MM.1S (cell line): ENCODE data around the gene MIA2.

Source experiments
- DNase-seq: peaks from one replicate; pipeline ENCODE4 v3.0.0-alpha.2; 2015
- H2AFZ ChIP-seq: fragments of 300-600 bp; sonication (generic); 2 replicates; pipeline ENCODE4 v1.6.0; 2016; ENCODE audit warnings: antibody characterized with exemption, low read length
- H3F3A ChIP-seq: fragments of 300-600 bp; sonication (generic); 2 replicates; pipeline ENCODE4 v1.6.1; 2016; ENCODE audit warnings: mild to moderate bottlenecking, antibody characterized with exemption, low read length, moderate library complexity, mixed read lengths; ENCODE audit not compliant: insufficient read depth
- H3K27ac ChIP-seq: fragments of 300-600 bp; sonication (generic); 2 replicates; pipeline ENCODE4 v1.5.1; 2016; ENCODE audit warnings: mild to moderate bottlenecking, low read length
- H3K27me3 ChIP-seq: fragments of 300-600 bp; sonication (generic); replicated peaks from 2 replicates; pipeline ENCODE4 v1.6.0; 2016; ENCODE audit warnings: low read length; ENCODE audit not compliant: insufficient read depth
- H3K36me3 ChIP-seq: fragments of 300-600 bp; sonication (generic); replicated peaks from 2 replicates; pipeline ENCODE4 v1.6.1; 2016; ENCODE audit warnings: mild to moderate bottlenecking, low read length, mixed read lengths; ENCODE audit not compliant: insufficient read depth
- H3K4me1 ChIP-seq: fragments of 300-600 bp; sonication (generic); 2 replicates; pipeline ENCODE4 v1.6.1; 2016; ENCODE audit warnings: low read length, mixed read lengths
- H3K4me2 ChIP-seq: fragments of 300-600 bp; sonication (generic); 2 replicates; pipeline ENCODE4 v1.6.0; 2016; ENCODE audit warnings: low read depth, low read length
- H3K4me3 ChIP-seq: fragments of 300-600 bp; sonication (generic); 2 replicates; pipeline ENCODE4 v1.5.1; 2016; ENCODE audit warnings: low read length, mixed read lengths
- H3K79me2 ChIP-seq: fragments of 300-600 bp; sonication (generic); 2 replicates; pipeline ENCODE4 v1.6.1; 2016; ENCODE audit warnings: mixed run types, low read length, mixed read lengths
- H3K9ac ChIP-seq: fragments of 300-600 bp; sonication (generic); 2 replicates; pipeline ENCODE4 v1.6.1; 2016; ENCODE audit warnings: low read length, mixed read lengths
- H3K9me2 ChIP-seq: fragments of 300-600 bp; sonication (generic); replicated peaks from 2 replicates; pipeline ENCODE4 v1.6.1; 2016; ENCODE audit warnings: mild to moderate bottlenecking, low read length, mixed read lengths; ENCODE audit not compliant: insufficient read depth
- H3K9me3 ChIP-seq: fragments of 300-600 bp; sonication (generic); replicated peaks from 2 replicates; pipeline ENCODE4 v1.6.1; 2016; ENCODE audit warnings: mild to moderate bottlenecking, low read length, mixed read lengths; ENCODE audit not compliant: insufficient read depth
- H4K20me1 ChIP-seq: fragments of 300-600 bp; sonication (generic); 2 replicates; pipeline ENCODE4 v1.6.1; 2016; ENCODE audit warnings: mild to moderate bottlenecking, low read length, moderate library complexity, mixed read lengths; ENCODE audit not compliant: insufficient read depth
- CTCF ChIP-seq: fragments of 300-600 bp; sonication (generic); IDR thresholded peaks from 2 replicates; pipeline ENCODE4 v1.5.1; 2016; ENCODE audit warnings: antibody characterized with exemption, low read length, mixed read lengths
- EZH2 ChIP-seq: fragments of 300-600 bp; sonication (generic); optimal IDR thresholded peaks from 2 replicates; pipeline ENCODE3; 2017; ENCODE audit warnings: low read depth, mild to moderate bottlenecking, antibody characterized with exemption, low read length, mixed read lengths
- EZH2phosphoT487 ChIP-seq: fragments of 300-600 bp; sonication (generic); IDR thresholded peaks from 2 replicates; pipeline ENCODE4 v1.6.1; 2018; ENCODE audit warnings: antibody characterized with exemption, low read length

The MIA2 gene

GRCh38 chr14:39364509-39364908 lies 130.8 kb downstream of the MIA2 start:
- Histone ChIP-seq H3K4me2 (no peak overlapping the region), H3K36me3 (no peaks in the 10 kb centered on the region), H3K9me3 (no peaks in the 10 kb centered on the region), H3K79me2 (no peaks in the 10 kb centered on the region), H3K9me2 (no peaks in the 10 kb centered on the region), H4K20me1 (no peaks in the 10 kb centered on the region), H3K4me1 (no peaks in the 10 kb centered on the region), H2AFZ (no peak overlapping the region), H3K27me3 (no peaks in the 10 kb centered on the region), H3K4me3 (no peak overlapping the region), H3F3A (no peaks in the 10 kb centered on the region), H3K9ac (no peak overlapping the region), H3K27ac (no peak overlapping the region)
- no peak for TF ChIP-seq EZH2phosphoT487
- no peak for TF ChIP-seq CTCF
- no peak for TF ChIP-seq EZH2
- DNase-seq, result no peak

- H3K27me3 ChIP-seq, result no peaks in the 10 kb centered on the region
- no peaks in the 10 kb centered on the region for H3F3A ChIP-seq
- no peaks in the 10 kb centered on the region for H3K9me3 ChIP-seq
- H3K27ac ChIP-seq, result no peak overlapping the region
- no peak for DNase-seq
- H3K9me2 ChIP-seq, result no peaks in the 10 kb centered on the region
- H2AFZ ChIP-seq, result no peak overlapping the region
- H3K4me2 ChIP-seq, result no peak overlapping the region
- TF ChIP-seq EZH2, result no peak
- TF ChIP-seq EZH2phosphoT487, result no peak
- TF ChIP-seq CTCF, result no peak
- no peaks in the 10 kb centered on the region for H3K4me1 ChIP-seq
- H3K4me3 ChIP-seq, result no peak overlapping the region
- H4K20me1 ChIP-seq, result no peaks in the 10 kb centered on the region
- H3K79me2 ChIP-seq, result no peaks in the 10 kb centered on the region
- H3K36me3 ChIP-seq, result no peaks in the 10 kb centered on the region
- no peak overlapping the region for H3K9ac ChIP-seq
Measured at GRCh38 chr14:39365354-39365753, 131.6 kb downstream of the MIA2 start.

GRCh38 chr14:39366460-39367386 lies 133.0 kb downstream of the MIA2 start:
- no peaks in the 10 kb centered on the region for H3K9me3 ChIP-seq
- TF ChIP-seq CTCF, result no peak

More at GRCh38 chr14:39366460-39367386, 133.0 kb downstream of the MIA2 start:
- no peaks in the 10 kb centered on the region for H3K27me3 ChIP-seq
- H3K9ac ChIP-seq, result no peak overlapping the region
- H3K79me2 ChIP-seq, result no peaks in the 10 kb centered on the region
- no peak for DNase-seq
- no peak overlapping the region for H3K27ac ChIP-seq
- H3K4me1 ChIP-seq, result no peaks in the 10 kb centered on the region
- H3F3A ChIP-seq, result no peaks in the 10 kb centered on the region
- H3K9me2 ChIP-seq, result no peaks in the 10 kb centered on the region
- H4K20me1 ChIP-seq, result no peaks in the 10 kb centered on the region
- no peak overlapping the region for H3K4me3 ChIP-seq
- no peak overlapping the region for H3K4me2 ChIP-seq
- no peak overlapping the region for H2AFZ ChIP-seq
- no peaks in the 10 kb centered on the region for H3K36me3 ChIP-seq
